ENCODE data around the gene MALRD1.

DNA sequence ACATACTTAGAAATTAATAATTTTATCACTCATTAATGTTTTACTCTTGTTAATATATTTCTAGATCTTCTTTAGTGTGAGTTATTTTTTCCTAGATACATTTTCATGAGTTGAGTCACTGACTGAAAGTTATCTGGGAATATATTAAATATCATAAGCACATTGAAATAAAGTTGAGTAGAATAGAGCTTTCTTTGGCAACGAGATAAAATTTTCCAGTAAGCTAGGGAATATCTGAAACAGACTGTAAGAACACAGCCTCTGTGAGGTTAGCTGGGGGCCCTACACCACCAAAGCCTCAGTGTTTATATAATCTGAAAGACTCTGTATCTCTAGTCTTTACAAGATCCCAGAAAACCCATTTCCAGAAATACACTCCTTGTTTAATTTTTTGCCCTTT, 419.8 kb downstream of the MALRD1 start:
- TF ChIP-seq SRF (IDR thresholded peaks at IDR 0.05; ENCODE audit: low read depth, low read length) (no peak), SIX5 (IDR thresholded peaks at IDR 0.05; ENCODE audit: low read depth, low read length) (no peak), MAFK (IDR thresholded peaks at IDR 0.05; ENCODE audit: low read depth, low read length) (no peak), GTF2F1 (IDR thresholded peaks at IDR 0.05; ENCODE audit: borderline replicate concordance, low read depth, low read length) (no peak)
- TF ChIP-seq, protein P1, sequence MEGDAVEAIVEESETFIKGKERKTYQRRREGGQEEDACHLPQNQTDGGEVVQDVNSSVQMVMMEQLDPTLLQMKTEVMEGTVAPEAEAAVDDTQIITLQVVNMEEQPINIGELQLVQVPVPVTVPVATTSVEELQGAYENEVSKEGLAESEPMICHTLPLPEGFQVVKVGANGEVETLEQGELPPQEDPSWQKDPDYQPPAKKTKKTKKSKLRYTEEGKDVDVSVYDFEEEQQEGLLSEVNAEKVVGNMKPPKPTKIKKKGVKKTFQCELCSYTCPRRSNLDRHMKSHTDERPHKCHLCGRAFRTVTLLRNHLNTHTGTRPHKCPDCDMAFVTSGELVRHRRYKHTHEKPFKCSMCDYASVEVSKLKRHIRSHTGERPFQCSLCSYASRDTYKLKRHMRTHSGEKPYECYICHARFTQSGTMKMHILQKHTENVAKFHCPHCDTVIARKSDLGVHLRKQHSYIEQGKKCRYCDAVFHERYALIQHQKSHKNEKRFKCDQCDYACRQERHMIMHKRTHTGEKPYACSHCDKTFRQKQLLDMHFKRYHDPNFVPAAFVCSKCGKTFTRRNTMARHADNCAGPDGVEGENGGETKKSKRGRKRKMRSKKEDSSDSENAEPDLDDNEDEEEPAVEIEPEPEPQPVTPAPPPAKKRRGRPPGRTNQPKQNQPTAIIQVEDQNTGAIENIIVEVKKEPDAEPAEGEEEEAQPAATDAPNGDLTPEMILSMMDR (IDR thresholded peaks at IDR 0.05; ENCODE audit: control extremely low read depth in 1 of 3, insufficient read depth in 1 of 3, low read depth in 1 of 3, low read length in 3 of 3) = no peak
- TF ChIP-seq, protein P2, sequence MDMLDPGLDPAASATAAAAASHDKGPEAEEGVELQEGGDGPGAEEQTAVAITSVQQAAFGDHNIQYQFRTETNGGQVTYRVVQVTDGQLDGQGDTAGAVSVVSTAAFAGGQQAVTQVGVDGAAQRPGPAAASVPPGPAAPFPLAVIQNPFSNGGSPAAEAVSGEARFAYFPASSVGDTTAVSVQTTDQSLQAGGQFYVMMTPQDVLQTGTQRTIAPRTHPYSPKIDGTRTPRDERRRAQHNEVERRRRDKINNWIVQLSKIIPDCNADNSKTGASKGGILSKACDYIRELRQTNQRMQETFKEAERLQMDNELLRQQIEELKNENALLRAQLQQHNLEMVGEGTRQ (IDR thresholded peaks at IDR 0.05; ENCODE audit: low read length) = no peak
